RWPE2 (cell line): Measurements from ENCODE around the gene TMEM176A.

Source experiments
- ATAC-seq: fragments of 200-7000 bp; cut with Tn5 transposase; 3 replicates; pipeline ENCODE4 v1.9.1; 2021; ENCODE audit warnings: low read depth
- DNase-seq: peaks from one replicate; pipeline ENCODE4 v3.0.0-alpha.2; 2020; ENCODE audit warnings: low spot score
- H3K27ac ChIP-seq: fragments of 450-650 bp; 2 replicates; pipeline ENCODE4 v1.5.1; 2017; ENCODE audit warnings: mild to moderate bottlenecking; ENCODE audit not compliant: poor library complexity, severe bottlenecking
- H3K27me3 ChIP-seq: fragments of 250-450 bp; sonication (Bioruptor Pico); 2 replicates; pipeline ENCODE4 v1.5.1; 2021; ENCODE audit warnings: mild to moderate bottlenecking, moderate library complexity; ENCODE audit not compliant: insufficient read depth, poor library complexity, severe bottlenecking
- H3K36me3 ChIP-seq: fragments of 250-450 bp; sonication (Bioruptor Pico); 2 replicates; pipeline ENCODE4 v1.5.1; 2020; ENCODE audit warnings: low read depth, mild to moderate bottlenecking, moderate library complexity
- H3K4me1 ChIP-seq: fragments of 250-450 bp; sonication (Bioruptor Pico); 2 replicates; pipeline ENCODE4 v1.5.1; 2021; ENCODE audit warnings: mild to moderate bottlenecking, moderate library complexity; ENCODE audit not compliant: insufficient read depth, poor library complexity, severe bottlenecking
- H3K4me3 ChIP-seq: fragments of 250-450 bp; sonication (Bioruptor Pico); 2 replicates; pipeline ENCODE4 v1.5.1; 2021; ENCODE audit warnings: mild to moderate bottlenecking, moderate library complexity; ENCODE audit not compliant: severe bottlenecking
- H3K9me3 ChIP-seq: fragments of 250-450 bp; sonication (Bioruptor Pico); 2 replicates; pipeline ENCODE4 v1.5.1; 2021; ENCODE audit warnings: mild to moderate bottlenecking, moderate library complexity; ENCODE audit not compliant: severe bottlenecking
- CTCF ChIP-seq: fragments of 450-650 bp; IDR thresholded peaks from one replicate; pipeline ENCODE4 v1.5.1; 2017; ENCODE audit warnings: mild to moderate bottlenecking, moderate library complexity; ENCODE audit not compliant: poor library complexity, severe bottlenecking

TMEM176A gene

GRCh38 chr7:150780292-150780691 is 20.3 kb upstream of the TMEM176A start:
- H3K27me3 ChIP-seq = peaks cover 2% of the 10 kb centered on the region
- H3K27ac ChIP-seq = no peak overlapping the region
- H3K4me1 ChIP-seq = no peaks in the 10 kb centered on the region
- ATAC-seq (no peak), DNase-seq (no peak)
- no peaks in the 10 kb centered on the region for H3K36me3 ChIP-seq
- H3K9me3 ChIP-seq = no peaks in the 10 kb centered on the region
- no peak for TF ChIP-seq CTCF
- H3K4me3 ChIP-seq = no peak overlapping the region

GRCh38 chr7:150781103-150781502 is 19.5 kb upstream of the TMEM176A start:
- Histone ChIP-seq H3K4me1 (no peaks in the 10 kb centered on the region), H3K9me3 (no peaks in the 10 kb centered on the region), H3K36me3 (no peaks in the 10 kb centered on the region), H3K4me3 (no peak overlapping the region), H3K27me3 (peaks cover 2% of the 10 kb centered on the region), H3K27ac (no peak overlapping the region)
- no peak for TF ChIP-seq CTCF
- DNase-seq = no peak
- ATAC-seq = no peak

- ATAC-seq (no peak), DNase-seq (no peak)
- Histone ChIP-seq H3K36me3 (no peaks in the 10 kb centered on the region), H3K27me3 (peaks cover 2% of the 10 kb centered on the region), H3K4me1 (no peaks in the 10 kb centered on the region), H3K4me3 (no peak overlapping the region), H3K9me3 (no peaks in the 10 kb centered on the region), H3K27ac (no peak overlapping the region)
- no peak for TF ChIP-seq CTCF
Observed at GRCh38 chr7:150781961-150782360, 18.6 kb upstream of the TMEM176A start.

DNA sequence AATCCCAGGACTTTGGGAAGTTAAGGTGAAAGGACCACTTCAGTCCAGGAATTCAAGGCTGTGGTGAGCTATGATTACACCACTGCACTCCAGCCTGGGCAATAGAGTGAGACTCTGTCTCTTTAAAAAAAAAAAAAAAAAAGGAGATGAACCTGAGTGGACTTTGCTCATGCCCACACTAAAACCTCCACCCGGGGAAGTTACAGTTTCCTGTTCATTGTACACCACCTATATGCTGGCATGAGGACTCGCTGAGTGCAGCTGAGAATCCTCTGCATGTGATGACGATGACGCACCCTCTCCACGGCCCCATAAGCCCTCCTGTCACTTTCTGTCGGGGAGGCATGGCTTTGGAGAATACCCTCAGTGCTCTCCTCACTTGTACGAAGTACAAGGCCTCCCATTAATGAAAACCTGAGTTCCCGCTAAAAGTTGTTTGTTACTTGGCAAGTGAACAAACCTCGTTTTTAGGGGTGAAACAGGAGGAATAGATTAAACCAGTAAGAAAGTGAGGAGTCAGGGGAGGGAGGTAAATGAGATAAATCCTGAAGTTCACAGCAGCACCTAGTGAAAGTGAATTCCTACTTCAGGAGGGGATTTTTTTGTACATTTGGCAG is 16.3 kb upstream of the TMEM176A start:
- ATAC-seq (no peak), DNase-seq (no peak)
- Histone ChIP-seq H3K36me3 (no peaks in the 10 kb centered on the region), H3K27me3 (peaks cover 11% of the 10 kb centered on the region), H3K27ac (no peak overlapping the region), H3K4me1 (no peaks in the 10 kb centered on the region), H3K9me3 (no peaks in the 10 kb centered on the region), H3K4me3 (no peak overlapping the region)
- TF ChIP-seq CTCF = no peak

GRCh38 chr7:150784954-150785353 is 15.6 kb upstream of the TMEM176A start:
- Histone ChIP-seq H3K27me3 (peaks cover 19% of the 10 kb centered on the region), H3K4me3 (no peak overlapping the region), H3K9me3 (no peaks in the 10 kb centered on the region), H3K36me3 (no peaks in the 10 kb centered on the region), H3K4me1 (no peaks in the 10 kb centered on the region), H3K27ac (no peak overlapping the region)
- DNase-seq = no peak
- no peak for TF ChIP-seq CTCF
- no peak for ATAC-seq
